ENCODE results near the gene GADD45A.

- TF ChIP-seq POLR2A (IDR thresholded peaks at IDR 0.05) (no peak), CTCF (IDR thresholded peaks at IDR 0.05 in 8 of 11, conservative IDR thresholded peaks at IDR 0.05 in 3 of 11) (no peak), POLR2AphosphoS5 (IDR thresholded peaks at IDR 0.05) (no peak)
Observed at GRCh38 chr1:67652800-67653199, 32.2 kb upstream of the GADD45A start.

Data from spleen (tissue), 7 donors.